Measurements from ENCODE around the gene RNASE2. TPM values are rescaled to one million over a fixed set of nuclear protein-coding genes. Genes with fewer than 3 reads are reported as not detected.

The RNASE2 gene
- total RNA-seq, 1 donor from 2014 or later: not detected

GRCh38 chr14:20970983-20971704, 15.9 kb downstream of the RNASE2 start:
- peak; percentile 29 for DNase-seq (ENCODE audit: low read depth)
- no peaks in the 10 kb centered on the region for H3K36me3 ChIP-seq (ENCODE audit: control insufficient read depth, insufficient read depth, low read length)
- peak; percentile 100 for TF ChIP-seq CTCF (IDR thresholded peaks at IDR 0.05; ENCODE audit: insufficient read depth, low read length, poor library complexity, severe bottlenecking)
- no peaks in the 10 kb centered on the region for H3K27me3 ChIP-seq (ENCODE audit: control insufficient read depth, insufficient read depth, low read length)
- H3K4me3 ChIP-seq (ENCODE audit: low read depth, low read length): peak overlapping the region; percentile 73

DNA sequence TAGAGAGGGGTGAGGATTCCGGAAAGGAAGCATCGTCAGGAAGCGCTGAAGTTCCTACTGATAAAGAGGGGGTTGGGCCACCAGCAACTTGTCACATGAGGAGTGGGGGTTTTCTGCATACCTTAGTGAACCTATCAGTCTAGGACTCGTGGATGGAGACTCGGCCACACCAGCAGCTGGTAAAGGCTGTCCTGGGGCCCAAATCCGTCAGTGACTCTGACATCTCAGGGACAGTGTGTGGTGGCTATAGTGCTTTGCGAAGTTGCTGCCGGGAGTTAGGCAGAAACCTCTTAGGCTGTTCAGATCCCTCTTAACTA, 16.4 kb downstream of the RNASE2 start:
- H3K36me3 ChIP-seq (ENCODE audit: control insufficient read depth, insufficient read depth, low read length): no peaks in the 10 kb centered on the region
- no peak for TF ChIP-seq CTCF (IDR thresholded peaks at IDR 0.05; ENCODE audit: insufficient read depth, low read length, poor library complexity, severe bottlenecking)
- peak overlapping the region; percentile 73 for H3K4me3 ChIP-seq (ENCODE audit: low read depth, low read length)
- no peaks in the 10 kb centered on the region for H3K27me3 ChIP-seq (ENCODE audit: control insufficient read depth, insufficient read depth, low read length)
- no peak for DNase-seq (ENCODE audit: low read depth)

GRCh38 chr14:20973501-20973900, 18.2 kb downstream of the RNASE2 start:
- DNase-seq (ENCODE audit: low read depth): no peak
- Histone ChIP-seq H3K4me3 (ENCODE audit: low read depth, low read length) (no peak overlapping the region), H3K36me3 (ENCODE audit: control insufficient read depth, insufficient read depth, low read length) (no peaks in the 10 kb centered on the region), H3K27me3 (ENCODE audit: control insufficient read depth, insufficient read depth, low read length) (no peaks in the 10 kb centered on the region)
- TF ChIP-seq CTCF (IDR thresholded peaks at IDR 0.05; ENCODE audit: insufficient read depth, low read length, poor library complexity, severe bottlenecking): no peak

- TF ChIP-seq CTCF (IDR thresholded peaks at IDR 0.05; ENCODE audit: insufficient read depth, low read length, poor library complexity, severe bottlenecking): no peak
- no peak for DNase-seq (ENCODE audit: low read depth)
- Histone ChIP-seq H3K27me3 (ENCODE audit: control insufficient read depth, insufficient read depth, low read length) (no peaks in the 10 kb centered on the region), H3K36me3 (ENCODE audit: control insufficient read depth, insufficient read depth, low read length) (no peaks in the 10 kb centered on the region), H3K4me3 (ENCODE audit: low read depth, low read length) (no peak overlapping the region)
These were observed 21.0 kb downstream of the RNASE2 start for GRCh38 chr14:20976291-20976690.

DNA sequence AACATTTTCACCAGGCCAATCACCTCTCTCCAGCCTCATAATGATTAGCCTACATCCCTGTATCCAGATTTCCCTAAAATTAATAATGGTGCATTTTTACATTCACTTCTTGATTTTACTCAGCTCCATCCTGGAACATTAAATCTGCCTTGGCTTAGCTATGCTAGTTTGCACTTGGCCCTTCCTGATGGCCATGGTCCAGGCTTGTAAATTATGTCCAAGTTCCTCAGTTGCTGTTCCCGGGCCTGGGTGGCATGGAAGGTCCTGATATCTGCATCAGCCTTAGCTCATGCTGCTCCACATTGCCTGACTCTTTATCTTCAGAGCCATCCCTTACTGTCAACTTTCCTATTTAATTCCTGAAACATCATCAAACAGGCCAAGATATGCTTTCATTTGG, 23.4 kb downstream of the RNASE2 start:
- DNase-seq (ENCODE audit: low read depth): no peak
- no peaks in the 10 kb centered on the region for H3K27me3 ChIP-seq (ENCODE audit: control insufficient read depth, insufficient read depth, low read length)
- H3K36me3 ChIP-seq (ENCODE audit: control insufficient read depth, insufficient read depth, low read length): no peaks in the 10 kb centered on the region
- TF ChIP-seq CTCF (IDR thresholded peaks at IDR 0.05; ENCODE audit: insufficient read depth, low read length, poor library complexity, severe bottlenecking): no peak
- no peak overlapping the region for H3K4me3 ChIP-seq (ENCODE audit: low read depth, low read length)

GRCh38 chr14:20980906-20981305, 25.6 kb downstream of the RNASE2 start:
- H3K36me3 ChIP-seq (ENCODE audit: control insufficient read depth, insufficient read depth, low read length): no peaks in the 10 kb centered on the region
- DNase-seq (ENCODE audit: low read depth): no peak

More at GRCh38 chr14:20980906-20981305, 25.6 kb downstream of the RNASE2 start:
- Histone ChIP-seq H3K27me3 (ENCODE audit: control insufficient read depth, insufficient read depth, low read length) (no peaks in the 10 kb centered on the region), H3K4me3 (ENCODE audit: low read depth, low read length) (no peak overlapping the region)
- no peak for TF ChIP-seq CTCF (IDR thresholded peaks at IDR 0.05; ENCODE audit: insufficient read depth, low read length, poor library complexity, severe bottlenecking)

All from kidney epithelial cell (primary cell).